H1 (cell line): ENCODE data around the gene TERB2. TPM values are rescaled to one million over a fixed set of nuclear protein-coding genes. Genes with fewer than 3 reads are reported as not detected.
"Not testable (repeated sequence)": the region's sequence is repeated elsewhere in the genome, so short reads cannot be mapped to it uniquely, and the experiment has no call there.

Source experiments
- CTCF ChIA-PET: fragments of 300-600 bp; sonication (Branson Sonifier 250); formaldehyde crosslinking; loops from one replicate; lab custom pipeline; 2021; ENCODE audit not compliant: partially characterized antibody; lab: Charles Lee
- POLR2A ChIA-PET: fragments of 300-600 bp; sonication (Branson Sonifier 250); formaldehyde crosslinking; loops from one replicate; lab custom pipeline; 2021; ENCODE audit warnings: inconsistent platforms; ENCODE audit not compliant: partially characterized antibody; lab: Charles Lee
- DNase-seq, 2 experiments: peaks; one replicate each; pipeline versions ENCODE4 v3.0.0 to v3.0.0-alpha.2; 2010 to 2022; ENCODE audit warnings: low spot score in 2 of 2, low read depth in 1 of 2, mixed read lengths in 1 of 2
- FAIRE-seq: peaks from 2 replicates; lab custom pipeline; 2011; peaks lifted over from hg19 to GRCh38; lab: Jason Lieb, UNC
- H2AFZ ChIP-seq: 2 replicates; pipeline ENCODE4 v1.8.1; 2012; ENCODE audit warnings: low read length, inconsistent platforms
- H2AK5ac ChIP-seq: 2 replicates; pipeline ENCODE4 v1.6.1; 2013; ENCODE audit warnings: low read depth, low read length
- H2BK120ac ChIP-seq: replicated peaks from 2 replicates; pipeline ENCODE3; 2013; ENCODE audit warnings: low read depth, low read length, inconsistent platforms
- H2BK12ac ChIP-seq: 2 replicates; pipeline ENCODE4 v1.6.1; 2013; ENCODE audit warnings: low read depth, low read length
- H2BK15ac ChIP-seq: 2 replicates; pipeline ENCODE4 v1.6.1; 2013; ENCODE audit warnings: low read length
- H2BK20ac ChIP-seq: 2 replicates; pipeline ENCODE4 v1.6.1; 2013; ENCODE audit warnings: low read length
- H2BK5ac ChIP-seq: 2 replicates; pipeline ENCODE4 v1.6.1; 2013; ENCODE audit warnings: low read depth, low read length
- H3K14ac ChIP-seq: 2 replicates; pipeline ENCODE4 v1.6.1; 2013; ENCODE audit warnings: inconsistent platforms; ENCODE audit not compliant: insufficient read length
- H3K18ac ChIP-seq: 2 replicates; pipeline ENCODE4 v1.6.1; 2013; ENCODE audit warnings: low read length; ENCODE audit errors: extremely low read depth
- H3K23ac ChIP-seq: 2 replicates; pipeline ENCODE4 v1.6.1; 2013; ENCODE audit warnings: inconsistent platforms; ENCODE audit not compliant: insufficient read length
- H3K23me2 ChIP-seq: 2 replicates; pipeline ENCODE4 v1.6.1; 2013; ENCODE audit warnings: low read depth, low read length
- H3K27ac ChIP-seq: 2 replicates; pipeline ENCODE4 v1.6.1; 2011; ENCODE audit warnings: low read depth, low read length, inconsistent platforms
- H3K27me3 ChIP-seq, 4 experiments: replicated peaks in 1 of 4; 1 replicate in 1 of 4; 2 replicates in 3 of 4; pipeline versions ENCODE4 v1.6.1 to v1.8.1; 2011 to 2013; ENCODE audit warnings: low read length in 3 of 4, mild to moderate bottlenecking in 3 of 4, inconsistent platforms in 2 of 4, mixed read lengths in 2 of 4, moderate library complexity in 1 of 4; ENCODE audit not compliant: control insufficient read depth in 3 of 4, insufficient read depth in 3 of 4; ENCODE audit errors: extremely low read depth in 1 of 4
- H3K36me3 ChIP-seq, 4 experiments: 2 replicates each; pipeline versions ENCODE4 v1.6.1 to v1.8.1; 2011 to 2013; ENCODE audit warnings: mild to moderate bottlenecking in 4 of 4, low read length in 3 of 4, moderate library complexity in 2 of 4, control low read depth in 1 of 4, inconsistent platforms in 1 of 4; ENCODE audit not compliant: insufficient read depth in 4 of 4, control insufficient read depth in 2 of 4
- H3K4ac ChIP-seq: replicated peaks from 2 replicates; pipeline ENCODE3; 2013; ENCODE audit warnings: low read length, low read depth, mixed read lengths, inconsistent platforms; ENCODE audit not compliant: insufficient read length
- H3K4me1 ChIP-seq, 4 experiments: replicated peaks in 1 of 4; 1 replicate in 1 of 4; 2 replicates in 3 of 4; pipeline versions ENCODE4 v1.6.1 to v1.8.1; 2011 to 2013; ENCODE audit warnings: low read length in 3 of 4, inconsistent platforms in 2 of 4, mixed read lengths in 1 of 4; ENCODE audit not compliant: insufficient read depth in 4 of 4, control insufficient read depth in 3 of 4
- H3K4me2 ChIP-seq, 2 experiments: 2 replicates each; pipeline versions ENCODE4 v1.6.1 to v1.8.1; 2011 to 2013; ENCODE audit warnings: low read depth in 2 of 2, low read length in 2 of 2, control low read depth in 1 of 2, inconsistent platforms in 1 of 2, mild to moderate bottlenecking in 1 of 2; ENCODE audit not compliant: insufficient read depth in 1 of 2
- H3K4me3 ChIP-seq, 4 experiments: fragments of 200-600, 300-600 bp in 1 of 4; sonication (generic), shearing (Covaris generic), sonication (Bioruptor Twin) in 1 of 4; 2 replicates each; pipeline versions ENCODE4 v1.5.1 to v1.8.1; 2011 to 2016; ENCODE audit warnings: low read length in 4 of 4, low read depth in 3 of 4, control low read depth in 2 of 4, inconsistent platforms in 2 of 4, mild to moderate bottlenecking in 2 of 4, mixed read lengths in 1 of 4, moderate library complexity in 1 of 4; ENCODE audit not compliant: insufficient read depth in 2 of 4; ENCODE audit errors: extremely low read depth in 1 of 4
- H3K56ac ChIP-seq: replicated peaks from 2 replicates; pipeline ENCODE3; 2013; ENCODE audit warnings: low read depth, mild to moderate bottlenecking, mixed read lengths, low read length, inconsistent platforms; ENCODE audit not compliant: insufficient read length
- H3K79me1 ChIP-seq: 2 replicates; pipeline ENCODE4 v1.6.1; 2013; ENCODE audit warnings: low read depth, low read length, control low read depth
- H3K79me2 ChIP-seq, 2 experiments: 2 replicates each; pipeline versions ENCODE4 v1.6.1 to v1.8.1; 2012 to 2013; ENCODE audit warnings: low read length in 2 of 2, mild to moderate bottlenecking in 2 of 2, inconsistent platforms in 1 of 2; ENCODE audit not compliant: insufficient read depth in 2 of 2, control insufficient read depth in 1 of 2
- H3K9ac ChIP-seq, 4 experiments: replicated peaks in 1 of 4; 1 replicate in 1 of 4; 2 replicates in 3 of 4; pipeline versions ENCODE4 v1.6.1 to v1.8.1; 2011 to 2013; ENCODE audit warnings: low read depth in 3 of 4, low read length in 3 of 4, control low read depth in 2 of 4, mild to moderate bottlenecking in 2 of 4, moderate library complexity in 2 of 4, inconsistent platforms in 1 of 4; ENCODE audit errors: extremely low read depth in 1 of 4
- H3K9me3 ChIP-seq, 2 experiments: 2 replicates each; pipeline versions ENCODE4 v1.6.1 to v1.8.1; 2012 to 2013; ENCODE audit warnings: mild to moderate bottlenecking in 2 of 2, moderate library complexity in 2 of 2, control low read depth in 1 of 2, inconsistent platforms in 1 of 2, low read depth in 1 of 2, low read length in 1 of 2, mixed read lengths in 1 of 2; ENCODE audit not compliant: insufficient read depth in 2 of 2
- H4K20me1 ChIP-seq, 2 experiments: replicated peaks in 1 of 2; 2 replicates each; pipeline versions ENCODE3 to v1.8.1; 2011 to 2013; ENCODE audit warnings: inconsistent platforms in 2 of 2, low read length in 2 of 2, mild to moderate bottlenecking in 1 of 2; ENCODE audit not compliant: insufficient read depth in 2 of 2, control insufficient read depth in 1 of 2
- H4K5ac ChIP-seq: 2 replicates; pipeline ENCODE4 v1.6.1; 2013; ENCODE audit warnings: low read length, low read depth, mixed read lengths, inconsistent platforms; ENCODE audit not compliant: insufficient read length
- H4K8ac ChIP-seq: 2 replicates; pipeline ENCODE4 v1.8.0; 2013; ENCODE audit warnings: mild to moderate bottlenecking, moderate library complexity, low read length, inconsistent platforms; ENCODE audit not compliant: insufficient read depth; ENCODE audit errors: extremely low read depth
- H4K91ac ChIP-seq: replicated peaks from 2 replicates; pipeline ENCODE3; 2013; ENCODE audit warnings: low read length, mixed read lengths, inconsistent platforms; ENCODE audit not compliant: insufficient read length
- whole genome bisulfite sequencing, 2 experiments: shearing (Covaris generic) in 1 of 2; methylation state at CpG; one replicate each; pipeline versions ENCODE4 v1.1.6 to v1.1.7; 2013 to 2015; ENCODE audit warnings: low lambda C conversion rate in 2 of 2, mixed read lengths in 2 of 2, inconsistent platforms in 1 of 2, low coverage in 1 of 2, missing lambda C conversion rate in 1 of 2; ENCODE audit not compliant: insufficient replicate concordance in 2 of 2, insufficient coverage in 1 of 2, insufficient read length in 1 of 2; ENCODE audit errors: extremely low coverage in 1 of 2, missing lambda C conversion rate in 1 of 2; 5-methylcytosine and 5-hydroxymethylcytosine counted together
- polyA plus RNA-seq, 7 experiments: library from polyadenylated mRNA; depleted of rRNA in 3 of 7; stranded (reverse) in 5 of 7; unstranded in 2 of 7; fragments of >200 nt in 5 of 7; fragments of 200-250 nt in 2 of 7; gene quantifications; 1 replicate in 5 of 7; 2 replicates in 1 of 7; 4 replicates in 1 of 7; pipeline versions ENCODE4 v1.2.1 to v1.2.3, GENCODE V29; 2011 to 2013; ENCODE audit warnings: missing spikeins in 2 of 7, mixed read lengths in 2 of 7
- total RNA-seq: library from RNA; stranded (reverse); fragmentation: NEBNext Ultra II Directional; extraction: Animal tissue kit (Norgen Biotek cat#: 25700); gene quantifications from 2 replicates; pipeline ENCODE4 v1.2.1, GENCODE V29; 2021

The TERB2 gene
- total and polyA plus RNA-seq, 2 of the 8 experiments (the other 6 are each of a cell fraction or from before 2014, with no cell fraction given), result not detected

DNA sequence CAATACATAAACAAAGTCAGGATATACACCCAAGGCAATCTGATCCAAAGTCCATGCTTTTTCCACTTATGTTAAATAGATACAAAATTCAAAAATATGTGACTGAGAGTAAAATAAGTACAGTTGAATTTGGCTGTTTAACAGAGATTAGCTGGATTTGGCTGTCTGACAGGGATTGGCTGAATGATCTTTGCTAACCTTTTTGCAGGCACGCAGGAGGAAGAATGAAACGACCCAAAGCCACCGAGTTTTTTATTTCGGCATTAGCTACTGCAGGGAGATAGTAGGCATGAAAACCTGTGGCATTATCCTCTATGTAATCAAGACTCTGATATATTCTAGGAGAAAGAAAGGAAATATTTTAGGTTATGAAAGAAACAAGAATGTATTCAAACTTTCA is 26.2 kb upstream of the TERB2 start:
- H4K8ac ChIP-seq, H2BK12ac ChIP-seq, H3K4me2 ChIP-seq, DNase-seq, H2AFZ ChIP-seq, H3K4me1 ChIP-seq, CTCF ChIA-PET, POLR2A ChIA-PET, H3K9ac ChIP-seq, H2BK5ac ChIP-seq, H3K79me2 ChIP-seq, H4K5ac ChIP-seq, H3K23me2 ChIP-seq, H3K36me3 ChIP-seq, H3K23ac ChIP-seq, H3K27me3 ChIP-seq, H3K18ac ChIP-seq, H3K56ac ChIP-seq, H2BK15ac ChIP-seq, H3K27ac ChIP-seq, H2BK120ac ChIP-seq, H3K4me3 ChIP-seq, H3K79me1 ChIP-seq, H4K20me1 ChIP-seq, H4K91ac ChIP-seq, H3K14ac ChIP-seq, H2BK20ac ChIP-seq, H3K4ac ChIP-seq, H2AK5ac ChIP-seq, FAIRE-seq, H3K9me3 ChIP-seq: not testable (repeated sequence)
- 93% methylated on average over 4 of the region's 4 CpGs; no CpG with 5 or more reads in 1 of the 2 experiments for WGBS, 2 experiments

DNA sequence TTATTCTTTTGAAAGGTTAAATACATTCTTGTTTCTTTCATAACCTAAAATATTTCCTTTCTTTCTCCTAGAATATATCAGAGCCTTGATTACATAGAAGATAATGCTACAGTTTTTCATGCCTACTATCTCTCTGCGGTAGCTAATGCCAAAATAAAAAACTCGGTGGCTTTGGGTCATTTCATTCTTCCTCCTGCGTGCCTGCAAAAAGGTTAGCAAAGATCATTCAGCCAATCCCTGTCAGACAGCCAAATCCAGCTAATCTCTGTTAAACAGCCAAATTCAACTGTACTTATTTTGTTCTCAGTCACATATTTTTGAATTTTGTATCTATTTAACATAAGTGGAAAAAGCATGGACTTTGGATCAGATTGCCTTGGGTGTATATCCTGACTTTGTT is 1.8 kb downstream of the TERB2 start:
- FAIRE-seq, H3K27me3 ChIP-seq, H2BK5ac ChIP-seq, H3K4me2 ChIP-seq, H3K23me2 ChIP-seq, H3K4ac ChIP-seq, H2AK5ac ChIP-seq, H3K79me1 ChIP-seq, H3K4me1 ChIP-seq, H4K91ac ChIP-seq, H2BK120ac ChIP-seq, H3K9ac ChIP-seq, H2BK20ac ChIP-seq, H3K18ac ChIP-seq, H2BK15ac ChIP-seq, H3K23ac ChIP-seq, H2AFZ ChIP-seq, H3K14ac ChIP-seq, H3K27ac ChIP-seq, H2BK12ac ChIP-seq, H3K36me3 ChIP-seq, H3K56ac ChIP-seq, POLR2A ChIA-PET, H3K79me2 ChIP-seq, H4K5ac ChIP-seq, H3K4me3 ChIP-seq, H3K9me3 ChIP-seq, DNase-seq, H4K20me1 ChIP-seq, H4K8ac ChIP-seq: not testable (repeated sequence)
- CTCF ChIA-PET, result interaction anchor here (1.0 kb wide), 1 partner anchor 78 kb away, joined by 4 read pairs; no protein-coding TSS in a partner anchor
- 91% methylated on average over 3 of the region's 3 CpGs; no CpG with 5 or more reads in 1 of the 2 experiments for WGBS, 2 experiments
